NK-92 (cell line): ENCODE measurements around the gene SPATA12.

Experiments used
- DNase-seq: peaks from one replicate; lab custom pipeline; 2025; ENCODE audit not compliant: unreplicated experiment; lab: John Stamatoyannopoulos, UW

SPATA12 gene

GRCh38 chr3:57048728-57049127, 11.7 kb upstream of the SPATA12 start:
- no peak for DNase-seq

GRCh38 chr3:57052662-57053061, 7.8 kb upstream of the SPATA12 start:
- no peak for DNase-seq

GRCh38 chr3:57053122-57053521, 7.3 kb upstream of the SPATA12 start:
- DNase-seq: no peak

GRCh38 chr3:57057351-57057750, 3.1 kb upstream of the SPATA12 start:
- DNase-seq: no peak

- no peak for DNase-seq
Observed at GRCh38 chr3:57059411-57059810, 1.1 kb upstream of the SPATA12 start.

GRCh38 chr3:57061556-57061955, 1.1 kb downstream of the SPATA12 start:
- no peak for DNase-seq

- DNase-seq: no peak
Observed at GRCh38 chr3:57062101-57062631, 1.7 kb downstream of the SPATA12 start.

GRCh38 chr3:57063032-57063431, 2.6 kb downstream of the SPATA12 start:
- DNase-seq: no peak

GRCh38 chr3:57064001-57064400, 3.5 kb downstream of the SPATA12 start:
- DNase-seq: no peak

GRCh38 chr3:57064572-57064971, 4.1 kb downstream of the SPATA12 start:
- no peak for DNase-seq

GRCh38 chr3:57065588-57065987, 5.1 kb downstream of the SPATA12 start:
- no peak for DNase-seq

- DNase-seq: no peak
Observed at GRCh38 chr3:57066471-57066870, 6.0 kb downstream of the SPATA12 start.

- DNase-seq: no peak
Observed at GRCh38 chr3:57068437-57069089, 8.1 kb downstream of the SPATA12 start.

- no peak for DNase-seq
Observed at GRCh38 chr3:57069503-57069902, 9.0 kb downstream of the SPATA12 start.

GRCh38 chr3:57073628-57074027, 13.2 kb downstream of the SPATA12 start:
- DNase-seq: no peak

GRCh38 chr3:57074135-57074534, 13.7 kb downstream of the SPATA12 start:
- DNase-seq: no peak

GRCh38 chr3:57076422-57076951, 16.0 kb downstream of the SPATA12 start:
- DNase-seq: no peak

GRCh38 chr3:57077630-57078343, 17.3 kb downstream of the SPATA12 start:
- DNase-seq: no peak

GRCh38 chr3:57078344-57078634, 17.8 kb downstream of the SPATA12 start:
- no peak for DNase-seq

- DNase-seq: no peak
Observed at GRCh38 chr3:57078635-57079473, 18.4 kb downstream of the SPATA12 start.

GRCh38 chr3:57079474-57079831, 19.0 kb downstream of the SPATA12 start:
- no peak for DNase-seq

GRCh38 chr3:57080171-57080570, 19.7 kb downstream of the SPATA12 start:
- DNase-seq: no peak
